SK-N-SH treated with all-trans-retinoic acid at 6 μM for 48 hours (cell line): ENCODE measurements around the gene DNAH5.

ENCODE experiments used
- ATAC-seq: fragments of 200-7000 bp; cut with Tn5 transposase; 3 replicates; pipeline ENCODE4 v1.9.1; 2020; ENCODE audit warnings: mild to moderate bottlenecking, moderate library complexity
- ARNTL ChIP-seq: fragments of 450-650 bp; formaldehyde crosslinking; IDR thresholded peaks from 2 replicates; pipeline ENCODE4 v1.5.0; 2020; ENCODE audit warnings: low read depth, mild to moderate bottlenecking, moderate library complexity, borderline replicate concordance
- BACH2 ChIP-seq: fragments of 250-450 bp; sonication (Bioruptor Pico); IDR thresholded peaks from 2 replicates; pipeline ENCODE4 v1.9.0; 2021; ENCODE audit warnings: mild to moderate bottlenecking, borderline replicate concordance
- CSDC2 ChIP-seq: fragments of 250-450 bp; sonication (Bioruptor Pico); IDR thresholded peaks from 2 replicates; pipeline ENCODE4 v1.5.0; 2020; ENCODE audit warnings: mild to moderate bottlenecking, moderate library complexity
- CSRNP3 ChIP-seq: fragments of 250-450 bp; sonication (Bioruptor Pico); IDR thresholded peaks from 2 replicates; pipeline ENCODE4 v1.5.1; 2021; ENCODE audit warnings: mild to moderate bottlenecking, moderate library complexity
- GLIS3 ChIP-seq: fragments of 250-450 bp; sonication (Bioruptor Pico); IDR thresholded peaks from 2 replicates; pipeline ENCODE4 v1.5.0; 2020; ENCODE audit warnings: mild to moderate bottlenecking, moderate library complexity
- ISL1 ChIP-seq: fragments of 250-450 bp; sonication (Bioruptor Pico); IDR thresholded peaks from 2 replicates; pipeline ENCODE4 v2.1.2; 2022; ENCODE audit warnings: mild to moderate bottlenecking, moderate library complexity
- PPARA ChIP-seq: fragments of 250-450 bp; sonication (Bioruptor Pico); IDR thresholded peaks from 2 replicates; pipeline ENCODE4 v1.5.0; 2020; ENCODE audit warnings: mild to moderate bottlenecking, borderline replicate concordance
- RARB ChIP-seq: fragments of 250-450 bp; sonication (Bioruptor Pico); IDR thresholded peaks from 2 replicates; pipeline ENCODE4 v1.8.0; 2021; ENCODE audit warnings: mild to moderate bottlenecking, moderate library complexity
- SNAI2 ChIP-seq: fragments of 250-450 bp; sonication (Bioruptor Pico); IDR thresholded peaks from 2 replicates; pipeline ENCODE4 v1.5.0; 2020; ENCODE audit warnings: mild to moderate bottlenecking, moderate library complexity
- TCF4 ChIP-seq: fragments of 250-450 bp; sonication (Bioruptor Pico); IDR thresholded peaks from 2 replicates; pipeline ENCODE4 v1.8.0; 2021; ENCODE audit warnings: mild to moderate bottlenecking, moderate library complexity, borderline replicate concordance
- TOX ChIP-seq: fragments of 250-450 bp; sonication (Bioruptor Pico); IDR thresholded peaks from 2 replicates; pipeline ENCODE4 v1.8.0; 2021; ENCODE audit warnings: mild to moderate bottlenecking, moderate library complexity, borderline replicate concordance
- ZC3H10 ChIP-seq: fragments of 250-450 bp; sonication (Bioruptor Pico); IDR thresholded peaks from 2 replicates; pipeline ENCODE4 v1.5.1; 2021; ENCODE audit warnings: mild to moderate bottlenecking, moderate library complexity
- ZFP30 ChIP-seq: fragments of 450-650 bp; formaldehyde crosslinking; IDR thresholded peaks from 2 replicates; pipeline ENCODE4 v1.5.0; 2022; ENCODE audit warnings: mild to moderate bottlenecking, moderate library complexity
- ZNF565 ChIP-seq: fragments of 450-650 bp; formaldehyde crosslinking; conservative IDR thresholded peaks from 2 replicates; pipeline ENCODE4 v1.5.0; 2020; ENCODE audit warnings: low read depth, mild to moderate bottlenecking, moderate library complexity
- ZNF70 ChIP-seq: fragments of 450-650 bp; formaldehyde crosslinking; IDR thresholded peaks from 2 replicates; pipeline ENCODE4 v1.5.0; 2020; ENCODE audit warnings: mild to moderate bottlenecking, moderate library complexity
- ZNF8 ChIP-seq: fragments of 450-650 bp; formaldehyde crosslinking; IDR thresholded peaks from 2 replicates; pipeline ENCODE4 v1.5.0; 2020; ENCODE audit warnings: mild to moderate bottlenecking, moderate library complexity
- TF ChIP-seq, protein P1 (sequence below): fragments of 250-450 bp; sonication (Bioruptor Pico); IDR thresholded peaks from 2 replicates; pipeline ENCODE4 v1.8.0; 2020; ENCODE audit warnings: mild to moderate bottlenecking, moderate library complexity, borderline replicate concordance
- TF ChIP-seq, protein P2 (sequence below): fragments of 250-450 bp; sonication (Bioruptor Pico); IDR thresholded peaks from 2 replicates; pipeline ENCODE4 v1.8.0; 2021; ENCODE audit warnings: low read depth, mild to moderate bottlenecking, moderate library complexity, borderline replicate concordance
- TF ChIP-seq, protein P3 (sequence below): fragments of 250-450 bp; sonication (Bioruptor Pico); IDR thresholded peaks from 2 replicates; pipeline ENCODE4 v1.5.1; 2020; ENCODE audit warnings: low read depth, mild to moderate bottlenecking, moderate library complexity

Gene DNAH5

DNA sequence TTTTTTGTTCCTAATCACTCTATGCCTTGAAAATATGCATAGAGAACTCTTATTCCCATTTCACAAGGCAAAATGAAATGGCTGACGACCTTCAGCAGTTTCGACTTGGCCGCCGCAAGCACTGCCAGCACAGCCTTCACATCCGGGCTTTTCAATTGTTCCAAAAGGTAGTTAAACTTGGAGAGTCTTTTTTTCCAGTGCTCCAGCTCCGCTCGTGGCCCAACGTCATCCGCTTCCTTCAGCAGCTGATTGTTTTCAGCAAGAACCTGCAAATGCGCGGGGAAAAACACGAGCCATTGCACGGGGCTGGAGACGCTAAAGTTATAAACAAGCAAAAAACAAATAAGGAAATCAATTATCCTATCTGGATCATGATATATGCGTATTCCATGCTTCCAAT is 25.4 kb downstream of the DNAH5 start:
- no peak for ATAC-seq
- TF ChIP-seq, protein P1, sequence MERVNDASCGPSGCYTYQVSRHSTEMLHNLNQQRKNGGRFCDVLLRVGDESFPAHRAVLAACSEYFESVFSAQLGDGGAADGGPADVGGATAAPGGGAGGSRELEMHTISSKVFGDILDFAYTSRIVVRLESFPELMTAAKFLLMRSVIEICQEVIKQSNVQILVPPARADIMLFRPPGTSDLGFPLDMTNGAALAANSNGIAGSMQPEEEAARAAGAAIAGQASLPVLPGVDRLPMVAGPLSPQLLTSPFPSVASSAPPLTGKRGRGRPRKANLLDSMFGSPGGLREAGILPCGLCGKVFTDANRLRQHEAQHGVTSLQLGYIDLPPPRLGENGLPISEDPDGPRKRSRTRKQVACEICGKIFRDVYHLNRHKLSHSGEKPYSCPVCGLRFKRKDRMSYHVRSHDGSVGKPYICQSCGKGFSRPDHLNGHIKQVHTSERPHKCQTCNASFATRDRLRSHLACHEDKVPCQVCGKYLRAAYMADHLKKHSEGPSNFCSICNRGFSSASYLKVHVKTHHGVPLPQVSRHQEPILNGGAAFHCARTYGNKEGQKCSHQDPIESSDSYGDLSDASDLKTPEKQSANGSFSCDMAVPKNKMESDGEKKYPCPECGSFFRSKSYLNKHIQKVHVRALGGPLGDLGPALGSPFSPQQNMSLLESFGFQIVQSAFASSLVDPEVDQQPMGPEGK (CRISPR knock-in tag) = no peak
- no peak for TF ChIP-seq RARB
- TF ChIP-seq ARNTL (CRISPR knock-in tag) = no peak
- TF ChIP-seq ZNF70 = no peak
- TF ChIP-seq TCF4 (CRISPR knock-in tag) = no peak
- TF ChIP-seq ZNF565 = no peak
- no peak for TF ChIP-seq ZFP30 (CRISPR knock-in tag)
- TF ChIP-seq ZNF8 (CRISPR knock-in tag) = no peak
- TF ChIP-seq PPARA (CRISPR knock-in tag) = no peak
- TF ChIP-seq, protein P2, sequence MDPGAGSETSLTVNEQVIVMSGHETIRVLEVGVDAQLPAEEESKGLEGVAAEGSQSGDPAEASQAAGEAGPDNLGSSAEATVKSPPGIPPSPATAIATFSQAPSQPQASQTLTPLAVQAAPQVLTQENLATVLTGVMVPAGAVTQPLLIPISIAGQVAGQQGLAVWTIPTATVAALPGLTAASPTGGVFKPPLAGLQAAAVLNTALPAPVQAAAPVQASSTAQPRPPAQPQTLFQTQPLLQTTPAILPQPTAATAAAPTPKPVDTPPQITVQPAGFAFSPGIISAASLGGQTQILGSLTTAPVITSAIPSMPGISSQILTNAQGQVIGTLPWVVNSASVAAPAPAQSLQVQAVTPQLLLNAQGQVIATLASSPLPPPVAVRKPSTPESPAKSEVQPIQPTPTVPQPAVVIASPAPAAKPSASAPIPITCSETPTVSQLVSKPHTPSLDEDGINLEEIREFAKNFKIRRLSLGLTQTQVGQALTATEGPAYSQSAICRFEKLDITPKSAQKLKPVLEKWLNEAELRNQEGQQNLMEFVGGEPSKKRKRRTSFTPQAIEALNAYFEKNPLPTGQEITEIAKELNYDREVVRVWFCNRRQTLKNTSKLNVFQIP (CRISPR knock-in tag) = no peak
- no peak for TF ChIP-seq ISL1 (CRISPR knock-in tag)
- no peak for TF ChIP-seq TOX (CRISPR knock-in tag)
- no peak for TF ChIP-seq ZC3H10
- TF ChIP-seq GLIS3 (CRISPR knock-in tag) = no peak
- TF ChIP-seq, protein P3, sequence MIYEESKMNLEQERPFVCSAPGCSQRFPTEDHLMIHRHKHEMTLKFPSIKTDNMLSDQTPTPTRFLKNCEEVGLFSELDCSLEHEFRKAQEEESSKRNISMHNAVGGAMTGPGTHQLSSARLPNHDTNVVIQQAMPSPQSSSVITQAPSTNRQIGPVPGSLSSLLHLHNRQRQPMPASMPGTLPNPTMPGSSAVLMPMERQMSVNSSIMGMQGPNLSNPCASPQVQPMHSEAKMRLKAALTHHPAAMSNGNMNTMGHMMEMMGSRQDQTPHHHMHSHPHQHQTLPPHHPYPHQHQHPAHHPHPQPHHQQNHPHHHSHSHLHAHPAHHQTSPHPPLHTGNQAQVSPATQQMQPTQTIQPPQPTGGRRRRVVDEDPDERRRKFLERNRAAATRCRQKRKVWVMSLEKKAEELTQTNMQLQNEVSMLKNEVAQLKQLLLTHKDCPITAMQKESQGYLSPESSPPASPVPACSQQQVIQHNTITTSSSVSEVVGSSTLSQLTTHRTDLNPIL = no peak

DNA sequence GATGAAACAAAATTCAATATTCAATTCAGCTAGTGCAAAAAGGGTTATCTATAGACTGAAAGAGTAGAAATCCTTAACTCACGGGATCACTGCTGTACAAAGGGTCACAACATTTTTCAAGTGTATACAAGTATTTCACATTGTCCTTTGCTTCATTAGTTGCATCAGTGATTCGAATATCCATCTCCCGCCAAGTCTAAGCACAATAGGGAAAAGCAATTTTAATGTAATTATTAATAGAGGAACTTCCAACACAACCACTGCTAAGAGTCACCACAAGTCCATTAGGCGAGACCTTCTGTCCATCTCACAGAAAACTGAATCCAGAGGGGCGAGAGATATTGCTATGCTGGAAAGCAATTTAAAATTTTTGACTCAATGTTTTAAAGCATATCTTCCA is 27.4 kb downstream of the DNAH5 start:
- no peak for TF ChIP-seq ZNF70
- TF ChIP-seq, all 23 proteins: peak for 0
- no peak for ATAC-seq

DNA sequence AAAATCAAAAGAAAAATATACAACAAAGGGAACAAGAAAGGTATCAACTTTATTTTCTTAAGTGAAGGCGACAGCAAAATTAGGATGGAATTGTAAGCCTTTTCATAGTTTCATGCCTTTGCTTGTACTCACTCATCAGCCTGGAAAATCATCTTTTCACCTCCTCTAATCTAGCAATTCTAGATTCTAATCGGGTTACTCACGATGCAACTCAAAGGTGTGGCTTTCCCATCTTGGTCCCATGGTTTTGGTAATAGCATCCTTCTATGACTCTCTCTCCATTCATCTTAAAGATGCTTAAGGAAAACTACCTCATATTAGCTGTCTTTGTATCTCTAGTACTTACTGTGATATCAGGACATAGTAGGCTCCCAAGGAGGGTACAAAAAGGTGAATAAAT is 30.5 kb downstream of the DNAH5 start:
- TF ChIP-seq ZNF8 (CRISPR knock-in tag) (no peak), TCF4 (CRISPR knock-in tag) (no peak), BACH2 (no peak), PPARA (CRISPR knock-in tag) (no peak), SNAI2 (CRISPR knock-in tag) (no peak), TOX (CRISPR knock-in tag) (no peak), GLIS3 (CRISPR knock-in tag) (no peak), CSDC2 (no peak), ZC3H10 (no peak), CSRNP3 (CRISPR knock-in tag) (no peak)
- TF ChIP-seq, protein P3 = no peak
- TF ChIP-seq, protein P1 (CRISPR knock-in tag) = no peak
- TF ChIP-seq, protein P2 (CRISPR knock-in tag) = no peak
- ATAC-seq = no peak
